K562 (cell line): ENCODE data around the gene LRIT3. TPM values are rescaled to one million over a fixed set of nuclear protein-coding genes. Genes with fewer than 3 reads are reported as not detected.

ENCODE experiments used
- ADNP ChIP-seq: fragments of 200-800 bp; sonication (Bioruptor generic); IDR thresholded peaks from 2 replicates; pipeline ENCODE4 v1.6.1; 2016; ENCODE audit warnings: missing genetic modification characterization, missing compliant biosample characterization
- CBFA2T3 ChIP-seq: fragments of 450-650 bp; IDR thresholded peaks from 2 replicates; pipeline ENCODE4 v1.6.1; 2017
- CCNT2 ChIP-seq: IDR thresholded peaks from 2 replicates; pipeline ENCODE4 v1.6.1; 2011; ENCODE audit warnings: borderline replicate concordance, low read depth, mild to moderate bottlenecking, moderate library complexity, mixed read lengths, low read length; ENCODE audit not compliant: insufficient read length; ENCODE audit errors: extremely low read depth
- ELF1 ChIP-seq: fragments of 200-800 bp; sonication (Bioruptor generic); IDR thresholded peaks from 2 replicates; pipeline ENCODE4 v1.6.1; 2016; ENCODE audit warnings: missing genetic modification characterization, missing compliant biosample characterization
- HOMEZ ChIP-seq: fragments of 250-450 bp; sonication (Bioruptor Pico); IDR thresholded peaks from 2 replicates; pipeline ENCODE4 v1.4.0; 2020; ENCODE audit warnings: mild to moderate bottlenecking, moderate library complexity
- KLF13 ChIP-seq: fragments of 450-650 bp; IDR thresholded peaks from 2 replicates; pipeline ENCODE4 v1.6.1; 2016; ENCODE audit warnings: missing genetic modification characterization, low read depth, mild to moderate bottlenecking, missing compliant biosample characterization, moderate library complexity, borderline replicate concordance
- TOE1 ChIP-seq, 2 experiments: fragments of 450-650 bp in 1 of 2; sonication (generic) in 1 of 2; formaldehyde crosslinking in 1 of 2; IDR thresholded peaks; 2 replicates each; pipeline versions ENCODE4 v1.7.1 to v1.8.0; 2016 to 2022; ENCODE audit warnings: borderline replicate concordance in 2 of 2, mild to moderate bottlenecking in 2 of 2, antibody characterized with exemption in 1 of 2, inconsistent platforms in 1 of 2, low read depth in 1 of 2, missing genetic modification reagents in 1 of 2, moderate library complexity in 1 of 2
- ZFP91 ChIP-seq: sonication (generic); formaldehyde crosslinking; IDR thresholded peaks from 2 replicates; pipeline ENCODE4 v1.8.0; 2022; ENCODE audit warnings: mild to moderate bottlenecking, missing genetic modification reagents
- ZNF217 ChIP-seq: sonication (generic); formaldehyde crosslinking; IDR thresholded peaks from 2 replicates; pipeline ENCODE4 v1.8.0; 2022; ENCODE audit warnings: mild to moderate bottlenecking, missing genetic modification reagents
- ZNF41 ChIP-seq: fragments of 250-450 bp; sonication (Bioruptor Pico); conservative IDR thresholded peaks from 2 replicates; pipeline ENCODE4 v1.4.0; 2020; ENCODE audit warnings: mild to moderate bottlenecking
- polyA plus RNA-seq, 8 experiments: library from polyadenylated mRNA; depleted of rRNA in 4 of 8; stranded (reverse) in 5 of 8; unstranded in 3 of 8; fragments of >200 nt; fragmentation: Nextera tagmentation in 2 of 8; fragmentation: Illumina TruSeq in 1 of 8; extraction: Ambion mirVana in 2 of 8; extraction: Trizol in 1 of 8; gene quantifications; 2 replicates each; pipeline versions ENCODE4 v1.2.1 to v1.2.3, GENCODE V29; 2011 to 2014; ENCODE audit warnings: inconsistent platforms in 1 of 8, missing spikeins in 1 of 8
- total RNA-seq, 7 experiments: library from RNA; depleted of rRNA in 6 of 7; stranded (reverse); fragments of >200 nt in 6 of 7; fragmentation: Illumina TruSeq in 2 of 7; extraction: Trizol in 2 of 7; gene quantifications; 2 replicates each; pipeline versions ENCODE4 v1.2.1 to v1.2.3, GENCODE V29; 2011 to 2021; ENCODE audit warnings: low replicate concordance in 1 of 7
- TF ChIP-seq, protein P1 (sequence below): fragments of 250-450 bp; sonication (Bioruptor Pico); IDR thresholded peaks from 2 replicates; pipeline ENCODE4 v1.5.0; 2021; ENCODE audit warnings: mild to moderate bottlenecking, moderate library complexity
- TF ChIP-seq, protein P2 (sequence below): fragments of 450-650 bp; formaldehyde crosslinking; IDR thresholded peaks from 2 replicates; pipeline ENCODE4 v1.4.0; 2022; ENCODE audit warnings: missing genetic modification characterization
- TF ChIP-seq, protein P3 (sequence below): IDR thresholded peaks from 3 replicates; pipeline ENCODE4 v1.6.1; 2011; ENCODE audit warnings: borderline replicate concordance, mild to moderate bottlenecking, moderate library complexity; ENCODE audit not compliant: insufficient read length; ENCODE audit errors: extremely low read depth

The LRIT3 gene
- total and polyA plus RNA-seq, 9 of the 15 experiments (the other 6 are each of a cell fraction or from before 2014, with no cell fraction given): 0.04 to 0.10 (median 0.04) TPM; not detected in 4

GRCh38 chr4:109815151-109816081 lies 32.5 kb upstream of the LRIT3 start, which contains the start of gene GAR1 (continued):
- TF ChIP-seq, protein P1, sequence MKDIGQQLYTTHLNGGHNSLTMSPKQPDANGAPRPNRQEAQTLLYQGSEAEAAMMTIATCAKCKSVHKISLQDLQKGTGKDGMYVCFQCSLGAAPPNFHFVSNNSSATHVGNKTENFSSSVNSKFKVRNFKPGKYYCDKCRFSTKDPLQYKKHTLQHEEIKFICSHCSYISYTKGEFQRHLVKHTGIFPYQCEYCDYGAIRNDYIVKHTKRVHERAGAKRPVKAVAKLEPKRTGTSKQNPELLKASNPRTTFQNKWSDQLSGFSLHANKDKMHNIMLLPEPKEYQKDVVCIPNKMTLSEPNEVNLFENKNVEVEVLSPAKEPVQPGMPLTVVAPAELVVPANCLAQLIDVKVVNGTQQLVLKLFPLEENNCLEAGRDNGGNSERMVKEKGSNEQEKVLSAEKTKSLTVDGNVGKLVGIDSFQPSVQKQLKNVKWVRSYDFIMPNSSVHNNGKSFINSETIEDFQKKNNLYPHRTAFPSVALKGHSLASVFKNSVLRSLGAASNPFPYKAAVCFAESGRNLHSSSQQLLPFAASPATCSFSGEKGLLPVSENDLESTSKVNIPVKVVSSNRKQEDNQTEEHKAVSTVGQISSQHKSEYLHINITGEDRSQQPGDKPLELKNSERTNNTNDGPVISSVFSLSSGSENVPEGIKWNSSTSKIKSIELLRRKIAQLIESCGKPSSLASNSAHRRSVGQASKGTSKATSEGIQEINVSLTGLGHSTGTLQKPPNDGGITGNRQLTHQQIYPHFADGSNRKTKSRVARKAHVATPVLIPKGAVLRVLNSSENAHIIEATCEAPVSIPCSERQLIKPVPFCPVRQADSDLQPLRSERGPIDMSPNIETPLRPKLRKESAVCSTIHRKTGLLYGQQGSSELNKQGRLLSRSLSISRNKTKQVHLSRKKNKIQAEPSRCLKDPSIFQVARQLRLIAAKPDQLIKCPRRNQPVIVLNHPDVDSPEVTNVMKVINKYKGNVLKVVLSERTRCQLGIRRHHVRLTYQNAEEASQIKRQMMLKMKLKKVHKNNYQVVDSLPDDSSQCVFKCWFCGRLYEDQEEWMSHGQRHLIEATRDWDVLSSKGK (CRISPR knock-in tag): no peak
- TF ChIP-seq CBFA2T3 (peak; percentile 45), TOE1 (IDR thresholded peaks at IDR 0.05; ENCODE audit: borderline replicate concordance) (0 out of 2 replicates have a peak, but pooled peaks have one; percentile 11), TOE1 (CRISPR knock-in tag; IDR thresholded peaks at IDR 0.05; ENCODE audit: borderline replicate concordance, low read depth) (no peak), HOMEZ (CRISPR knock-in tag) (no peak), KLF13 (tag) (peak; percentile 96), ELF1 (peak; percentile 97), CCNT2 (no peak), ZNF41 (CRISPR knock-in tag) (no peak), ZNF217 (no peak), ADNP (no peak), ZFP91 (no peak)
- TF ChIP-seq, protein P2, sequence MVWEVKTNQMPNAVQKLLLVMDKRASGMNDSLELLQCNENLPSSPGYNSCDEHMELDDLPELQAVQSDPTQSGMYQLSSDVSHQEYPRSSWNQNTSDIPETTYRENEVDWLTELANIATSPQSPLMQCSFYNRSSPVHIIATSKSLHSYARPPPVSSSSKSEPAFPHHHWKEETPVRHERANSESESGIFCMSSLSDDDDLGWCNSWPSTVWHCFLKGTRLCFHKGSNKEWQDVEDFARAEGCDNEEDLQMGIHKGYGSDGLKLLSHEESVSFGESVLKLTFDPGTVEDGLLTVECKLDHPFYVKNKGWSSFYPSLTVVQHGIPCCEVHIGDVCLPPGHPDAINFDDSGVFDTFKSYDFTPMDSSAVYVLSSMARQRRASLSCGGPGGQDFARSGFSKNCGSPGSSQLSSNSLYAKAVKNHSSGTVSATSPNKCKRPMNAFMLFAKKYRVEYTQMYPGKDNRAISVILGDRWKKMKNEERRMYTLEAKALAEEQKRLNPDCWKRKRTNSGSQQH (CRISPR knock-in tag): peak; percentile 39; the same call in 1 of the 2 replicates
- TF ChIP-seq, protein P3, sequence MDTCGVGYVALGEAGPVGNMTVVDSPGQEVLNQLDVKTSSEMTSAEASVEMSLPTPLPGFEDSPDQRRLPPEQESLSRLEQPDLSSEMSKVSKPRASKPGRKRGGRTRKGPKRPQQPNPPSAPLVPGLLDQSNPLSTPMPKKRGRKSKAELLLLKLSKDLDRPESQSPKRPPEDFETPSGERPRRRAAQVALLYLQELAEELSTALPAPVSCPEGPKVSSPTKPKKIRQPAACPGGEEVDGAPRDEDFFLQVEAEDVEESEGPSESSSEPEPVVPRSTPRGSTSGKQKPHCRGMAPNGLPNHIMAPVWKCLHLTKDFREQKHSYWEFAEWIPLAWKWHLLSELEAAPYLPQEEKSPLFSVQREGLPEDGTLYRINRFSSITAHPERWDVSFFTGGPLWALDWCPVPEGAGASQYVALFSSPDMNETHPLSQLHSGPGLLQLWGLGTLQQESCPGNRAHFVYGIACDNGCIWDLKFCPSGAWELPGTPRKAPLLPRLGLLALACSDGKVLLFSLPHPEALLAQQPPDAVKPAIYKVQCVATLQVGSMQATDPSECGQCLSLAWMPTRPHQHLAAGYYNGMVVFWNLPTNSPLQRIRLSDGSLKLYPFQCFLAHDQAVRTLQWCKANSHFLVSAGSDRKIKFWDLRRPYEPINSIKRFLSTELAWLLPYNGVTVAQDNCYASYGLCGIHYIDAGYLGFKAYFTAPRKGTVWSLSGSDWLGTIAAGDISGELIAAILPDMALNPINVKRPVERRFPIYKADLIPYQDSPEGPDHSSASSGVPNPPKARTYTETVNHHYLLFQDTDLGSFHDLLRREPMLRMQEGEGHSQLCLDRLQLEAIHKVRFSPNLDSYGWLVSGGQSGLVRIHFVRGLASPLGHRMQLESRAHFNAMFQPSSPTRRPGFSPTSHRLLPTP: no peak
